Urothelium cell line (cell line): ENCODE measurements around the gene TBC1D8.

Experiments
- DNase-seq: peaks from one replicate; pipeline ENCODE4 v3.0.0; 2011; ENCODE audit warnings: low spot score, mixed read lengths
- FAIRE-seq: peaks from 2 replicates; lab custom pipeline; 2011; peaks lifted over from hg19 to GRCh38; lab: Jason Lieb, UNC

The TBC1D8 gene

DNA sequence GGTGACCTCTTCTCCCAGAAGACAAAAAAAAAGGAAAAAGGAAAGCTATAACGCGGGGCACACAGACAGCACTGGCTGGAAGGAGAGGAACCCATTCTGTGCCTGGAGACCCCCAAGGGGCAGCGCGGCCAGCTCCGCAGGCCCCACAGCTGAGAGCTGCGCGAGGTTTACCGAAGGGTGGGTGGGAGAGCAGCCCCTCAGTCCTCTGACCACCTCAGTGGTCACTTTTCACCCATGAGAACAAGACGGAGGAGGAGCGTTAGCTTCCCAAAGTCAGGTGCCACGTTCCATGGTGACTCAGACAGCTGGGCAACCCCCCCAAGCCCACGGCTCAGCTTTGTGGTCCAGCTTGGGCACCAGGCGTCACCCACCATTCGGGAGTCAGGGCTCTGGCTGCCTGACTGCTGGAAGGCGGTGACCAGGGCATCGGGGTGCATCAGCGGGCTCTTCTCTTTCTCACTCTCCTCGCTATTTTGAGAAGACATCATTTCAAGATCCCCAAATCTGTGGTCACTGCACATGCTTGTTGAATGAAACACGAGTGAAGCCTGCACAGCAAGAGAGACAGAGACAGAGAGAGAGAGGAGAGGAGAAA, 113.9 kb downstream of the TBC1D8 start:
- FAIRE-seq = no peak
- no peak for DNase-seq

DNA sequence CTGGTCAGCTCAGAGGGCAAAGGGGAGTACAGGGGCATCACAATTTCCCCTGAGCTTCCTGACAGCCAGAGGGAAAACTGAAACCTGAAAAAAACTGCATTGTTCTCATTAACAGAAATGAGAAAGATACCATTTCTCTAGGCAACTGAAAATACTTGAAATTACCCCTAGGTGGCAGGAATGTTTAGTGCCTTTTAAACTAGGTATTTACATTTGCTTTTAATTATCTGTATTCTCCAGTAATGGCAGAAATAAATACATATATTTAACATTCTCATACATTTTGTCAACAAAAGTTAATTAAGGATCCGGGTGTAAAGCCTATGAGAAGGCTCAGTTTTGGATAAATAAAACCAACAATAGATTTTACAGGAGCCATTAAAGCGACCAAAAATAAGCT, 114.6 kb downstream of the TBC1D8 start:
- FAIRE-seq (no peak), DNase-seq (peak; percentile 37)

DNA sequence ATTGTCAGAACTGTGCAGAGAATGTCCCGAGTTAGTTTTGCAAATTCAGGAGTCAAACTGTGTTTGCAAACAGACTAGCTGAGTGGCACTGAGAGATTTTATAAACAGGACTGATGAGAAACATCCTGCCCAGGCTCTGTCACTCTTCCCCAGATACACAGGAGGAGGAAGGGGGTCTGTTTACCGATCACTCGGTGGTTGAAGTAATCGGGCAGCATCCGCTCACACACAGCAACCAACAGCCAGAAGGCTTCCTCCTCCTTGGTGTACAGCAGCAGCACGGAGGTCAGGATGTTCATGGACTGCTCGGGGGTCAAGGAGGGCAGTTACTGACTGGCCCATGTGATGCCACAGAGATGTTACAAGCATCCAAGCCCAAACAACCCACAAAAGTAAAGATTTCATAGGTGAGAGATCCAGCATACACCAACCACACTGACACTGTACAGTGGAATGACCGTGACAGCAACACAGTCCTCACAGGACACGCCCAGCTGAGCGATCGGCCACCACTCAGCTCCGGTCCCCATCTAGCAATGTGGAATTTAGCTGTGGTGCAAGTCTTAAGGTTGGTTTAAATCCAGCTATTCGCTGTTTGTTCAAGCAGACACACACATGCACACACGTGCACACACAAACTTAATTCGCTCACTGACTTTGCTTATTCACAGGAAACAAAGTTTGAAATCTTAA, 119.0 kb downstream of the TBC1D8 start:
- DNase-seq (no peak), FAIRE-seq (peak; percentile 90)

DNA sequence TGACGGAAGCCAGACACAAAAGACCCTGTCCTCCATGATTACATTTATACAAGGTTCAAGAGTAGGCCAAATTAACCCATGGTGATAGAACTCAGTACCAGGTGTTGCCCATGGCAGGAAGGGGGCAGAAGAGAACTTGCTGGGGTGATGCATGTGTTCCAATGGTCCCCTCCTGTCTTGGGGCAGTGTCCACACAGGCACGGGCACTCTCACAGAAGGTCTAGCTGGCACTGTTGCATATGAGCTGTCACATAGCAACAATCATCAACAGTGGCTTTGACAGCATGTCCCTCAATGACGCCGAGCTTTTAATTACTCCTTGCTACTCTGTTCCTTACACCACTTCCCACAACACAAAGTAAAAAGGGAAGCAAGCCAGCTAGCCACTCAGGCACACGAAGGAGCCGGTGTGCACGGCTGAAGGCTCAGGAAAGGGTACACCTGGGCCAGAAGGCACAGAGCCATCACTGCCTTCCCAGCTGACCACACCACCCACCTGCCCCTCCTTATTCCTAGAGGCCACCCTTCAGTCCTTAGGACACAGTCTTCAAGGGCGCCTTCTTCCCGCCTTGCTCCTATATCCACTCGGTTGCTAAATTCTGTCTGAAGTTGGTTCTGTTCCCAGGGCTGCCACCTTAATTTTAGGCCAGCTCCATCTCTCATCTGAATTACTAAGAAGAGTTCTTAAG, 120.2 kb downstream of the TBC1D8 start:
- FAIRE-seq (peak; percentile 89), DNase-seq (no peak)

DNA sequence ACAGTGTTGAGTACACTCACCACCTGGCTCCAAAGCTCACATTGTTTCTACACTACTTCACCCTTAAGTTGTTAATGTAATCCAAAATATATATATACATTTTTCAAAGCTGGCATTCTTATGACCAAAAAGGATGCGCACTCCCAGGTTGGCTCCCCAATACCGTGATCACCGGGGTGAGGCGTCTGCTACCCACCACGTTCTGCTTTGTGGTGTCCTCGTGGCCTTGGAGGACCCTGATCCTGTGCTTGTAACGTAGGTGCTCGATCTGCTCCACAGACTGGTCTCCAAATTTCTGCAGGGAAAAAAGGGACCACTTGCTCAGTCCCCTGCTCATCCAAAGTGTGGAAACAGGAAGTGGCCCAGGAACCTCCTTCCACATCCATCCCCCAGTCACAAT, 123.3 kb downstream of the TBC1D8 start:
- FAIRE-seq = no peak
- DNase-seq = no peak

DNA sequence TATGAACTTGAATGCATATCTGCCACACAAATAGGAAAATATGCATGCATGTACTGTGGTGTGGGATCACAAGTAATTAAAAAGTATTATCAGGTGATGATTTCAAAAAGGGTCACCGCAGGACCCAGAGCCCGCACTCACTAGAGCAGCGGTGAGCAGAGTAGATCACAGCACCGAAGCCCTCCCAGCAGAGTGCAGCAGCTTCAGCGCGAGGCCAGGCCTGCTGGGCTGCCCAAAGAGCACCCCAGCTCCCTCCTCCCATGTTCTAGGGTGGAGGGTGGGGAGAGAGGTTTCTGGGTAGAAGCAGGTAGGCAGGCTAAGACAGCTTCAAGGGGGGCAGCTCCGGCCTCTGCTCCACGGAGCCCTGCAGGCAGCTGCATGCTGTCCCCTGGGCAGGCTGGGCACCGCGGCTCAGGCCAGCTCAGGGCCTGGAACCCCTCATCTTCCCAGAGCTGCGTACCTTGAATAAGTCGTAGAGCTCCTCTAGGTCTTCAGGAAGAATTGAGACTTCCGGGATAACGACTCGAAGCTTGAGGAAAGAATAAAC, 124.2 kb downstream of the TBC1D8 start:
- DNase-seq (no peak), FAIRE-seq (no peak)

DNA sequence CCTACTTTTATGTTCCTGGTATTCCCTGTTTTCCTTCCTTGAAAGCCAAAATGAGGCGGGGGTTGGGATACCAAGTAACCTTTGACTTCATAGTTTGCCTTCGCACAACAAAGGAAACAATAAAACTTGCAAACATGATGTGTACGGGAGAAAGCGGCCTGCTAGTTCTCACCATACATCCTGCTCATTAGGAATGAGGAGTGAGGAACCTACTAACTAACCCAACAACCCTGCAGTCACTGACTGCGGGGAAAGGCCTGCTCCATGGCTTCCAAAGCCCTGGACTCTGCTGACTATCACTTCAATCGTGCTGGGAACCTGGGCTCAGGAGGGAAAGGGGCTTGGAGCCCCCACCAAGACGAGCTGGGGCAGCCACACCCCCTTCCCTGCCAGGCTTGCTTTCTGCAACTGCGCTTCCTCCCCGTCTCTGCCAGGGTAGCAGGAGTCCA, 124.9 kb downstream of the TBC1D8 start:
- FAIRE-seq (no peak), DNase-seq (no peak)

DNA sequence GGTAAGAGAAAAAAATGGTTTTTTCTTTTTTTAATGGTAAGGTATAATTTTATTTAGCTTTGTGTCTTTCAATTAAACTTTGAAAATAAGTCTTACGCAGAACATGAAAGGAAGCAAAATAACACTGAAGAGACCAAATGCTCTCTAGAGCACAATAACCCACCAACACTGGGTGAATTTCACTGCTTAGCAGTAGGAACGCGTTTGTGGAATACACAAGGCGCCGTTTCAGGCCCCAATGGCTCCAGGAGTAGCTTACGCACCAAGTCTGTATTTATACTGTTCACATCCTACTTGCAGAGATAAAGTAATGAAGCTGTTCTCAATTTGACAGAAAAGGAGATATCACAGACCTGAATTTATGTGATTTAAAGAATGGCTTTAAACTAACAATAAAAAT, 125.6 kb downstream of the TBC1D8 start:
- no peak for DNase-seq
- FAIRE-seq = no peak

DNA sequence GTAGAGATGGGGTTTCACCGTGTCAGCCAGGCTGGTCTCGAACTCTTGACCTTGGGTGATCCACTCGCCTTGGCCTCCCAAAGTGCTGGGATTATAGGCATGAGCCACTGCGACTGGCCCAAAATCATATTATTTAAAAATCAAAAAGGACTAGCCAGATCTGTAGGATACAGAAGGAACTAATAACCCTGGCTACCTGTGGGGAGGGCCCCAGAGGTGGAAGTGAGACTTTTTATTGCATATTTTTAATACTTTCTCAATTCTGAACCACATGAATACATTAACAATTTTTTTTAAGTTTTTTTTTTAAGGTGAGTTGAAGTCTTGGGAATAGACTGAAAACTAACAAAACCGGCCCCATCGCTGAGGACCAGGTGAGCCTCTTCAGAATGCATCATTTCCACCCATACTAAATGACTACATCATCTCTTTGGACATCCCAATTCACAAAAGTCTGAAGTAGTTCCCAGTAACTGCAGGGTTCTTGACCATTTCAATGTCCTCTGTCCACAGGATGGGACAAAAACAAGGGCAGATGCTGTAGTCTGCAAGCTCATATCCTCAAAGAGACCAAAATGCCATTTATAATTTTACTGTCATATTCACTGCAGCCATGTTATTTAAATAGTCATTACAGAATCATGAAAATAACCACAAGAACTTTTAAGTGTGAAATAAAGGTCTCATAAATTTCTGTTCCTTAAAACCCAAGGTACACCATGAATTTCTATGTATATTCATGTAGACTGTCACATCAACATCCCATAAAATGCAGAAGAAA, 127.7 kb downstream of the TBC1D8 start:
- FAIRE-seq (no peak), DNase-seq (no peak)

DNA sequence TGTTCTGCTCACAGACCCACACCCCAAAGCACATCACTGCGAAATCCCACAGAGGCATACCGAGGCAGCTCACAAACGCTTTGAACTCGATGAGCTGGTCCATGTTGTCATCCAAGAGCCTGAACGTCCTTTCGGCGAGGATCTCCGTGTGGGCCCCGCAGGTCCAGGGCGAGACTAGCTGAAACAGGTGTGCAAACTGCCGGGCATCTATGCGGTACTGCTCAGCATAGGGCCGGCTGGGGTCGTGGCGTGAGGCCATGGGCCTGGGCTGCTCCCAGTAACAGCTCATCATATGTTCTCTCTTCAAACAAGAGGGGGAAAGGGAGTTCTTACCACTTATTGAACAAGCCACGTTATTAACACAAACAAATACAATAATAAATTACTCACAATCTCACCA, 129.0 kb downstream of the TBC1D8 start:
- FAIRE-seq (no peak), DNase-seq (no peak)

DNA sequence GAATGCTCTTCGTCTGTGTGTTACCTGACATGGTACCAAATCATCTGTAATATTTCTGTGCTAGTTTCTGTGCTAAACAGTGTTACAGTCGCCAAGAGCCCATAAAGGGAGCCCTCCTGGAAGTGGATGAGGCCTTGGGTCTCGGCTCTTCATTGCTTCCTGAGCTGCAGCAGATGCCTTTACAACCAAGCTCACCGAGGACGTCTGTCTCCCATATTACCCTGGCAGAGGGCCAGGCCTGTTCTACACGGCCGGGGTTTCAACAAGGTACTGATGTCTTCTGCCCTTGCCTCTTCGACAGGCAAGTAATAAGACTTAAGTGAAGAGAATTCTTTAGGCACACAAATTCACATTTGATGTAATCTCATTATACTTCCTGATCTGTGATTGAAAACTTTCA, 132.2 kb downstream of the TBC1D8 start:
- DNase-seq (no peak), FAIRE-seq (no peak)

DNA sequence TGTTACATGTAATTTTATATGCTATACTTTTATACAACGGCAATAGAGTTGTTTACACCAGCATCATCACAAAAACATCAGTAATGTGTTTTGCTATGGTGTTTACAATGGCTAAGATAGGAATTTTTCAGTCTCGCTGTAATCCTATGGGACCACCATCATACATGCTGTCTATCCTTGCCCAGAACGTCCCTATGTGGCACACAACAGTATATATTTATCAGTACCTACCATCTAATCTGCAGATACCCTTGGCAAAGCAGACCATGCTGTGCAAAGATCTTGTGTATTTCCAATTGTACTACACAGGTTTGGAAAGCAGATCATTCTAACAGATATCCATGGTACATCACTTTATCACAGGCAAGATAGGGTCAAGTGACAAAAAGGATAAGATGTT, 133.8 kb downstream of the TBC1D8 start:
- FAIRE-seq = no peak
- DNase-seq = no peak

DNA sequence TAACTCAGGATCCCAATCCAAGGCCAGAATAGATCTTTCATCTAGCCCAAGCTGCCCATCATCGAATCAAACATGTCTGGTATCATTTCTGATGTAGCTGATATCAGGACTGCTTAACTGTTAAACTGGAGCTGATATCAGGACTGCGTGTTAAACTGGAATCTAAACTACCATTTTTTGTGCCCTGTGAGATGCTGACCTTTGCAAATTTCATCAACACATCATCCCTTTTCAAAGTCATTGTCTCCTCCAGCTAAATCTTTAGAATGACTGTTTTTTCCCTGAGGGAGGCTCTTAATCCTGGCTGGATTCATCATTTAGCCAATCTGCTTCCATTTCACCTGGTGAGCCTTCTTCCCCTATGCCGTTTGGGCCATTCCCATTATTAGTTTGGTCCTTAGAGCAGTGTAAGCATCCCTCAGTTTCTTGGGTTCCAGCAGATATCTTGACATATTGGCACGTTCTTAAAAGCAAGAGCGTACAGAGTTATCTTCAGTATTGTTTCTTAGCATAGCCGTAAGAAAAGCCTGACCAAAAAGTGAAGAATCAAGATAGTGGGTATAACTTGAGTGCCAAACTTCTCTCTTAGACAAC, 136.8 kb downstream of the TBC1D8 start:
- no peak for DNase-seq
- FAIRE-seq = no peak

DNA sequence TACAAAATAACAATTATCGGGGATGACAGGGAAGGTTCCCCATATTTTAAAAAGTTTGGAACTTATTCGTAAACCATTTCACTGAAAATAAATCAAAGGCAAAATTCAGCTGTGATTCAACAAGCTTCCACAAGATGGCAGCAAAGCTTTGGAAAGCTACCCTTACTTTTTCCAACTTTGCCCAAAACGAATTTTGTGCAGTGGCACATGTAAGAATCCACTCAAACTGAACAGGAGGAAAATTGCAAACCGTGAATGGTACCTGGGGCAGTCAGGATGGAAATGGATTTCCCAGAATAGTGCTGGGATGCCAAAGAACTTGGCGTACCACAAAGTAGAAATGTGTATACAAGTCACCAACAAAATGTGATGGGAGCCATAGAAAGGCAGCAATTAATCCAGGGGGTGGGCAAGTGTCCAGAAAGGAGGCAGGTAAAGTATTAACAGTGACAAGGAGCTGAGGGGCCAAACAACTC, 138.4 kb downstream of the TBC1D8 start:
- FAIRE-seq = no peak
- DNase-seq = peak; percentile 55

DNA sequence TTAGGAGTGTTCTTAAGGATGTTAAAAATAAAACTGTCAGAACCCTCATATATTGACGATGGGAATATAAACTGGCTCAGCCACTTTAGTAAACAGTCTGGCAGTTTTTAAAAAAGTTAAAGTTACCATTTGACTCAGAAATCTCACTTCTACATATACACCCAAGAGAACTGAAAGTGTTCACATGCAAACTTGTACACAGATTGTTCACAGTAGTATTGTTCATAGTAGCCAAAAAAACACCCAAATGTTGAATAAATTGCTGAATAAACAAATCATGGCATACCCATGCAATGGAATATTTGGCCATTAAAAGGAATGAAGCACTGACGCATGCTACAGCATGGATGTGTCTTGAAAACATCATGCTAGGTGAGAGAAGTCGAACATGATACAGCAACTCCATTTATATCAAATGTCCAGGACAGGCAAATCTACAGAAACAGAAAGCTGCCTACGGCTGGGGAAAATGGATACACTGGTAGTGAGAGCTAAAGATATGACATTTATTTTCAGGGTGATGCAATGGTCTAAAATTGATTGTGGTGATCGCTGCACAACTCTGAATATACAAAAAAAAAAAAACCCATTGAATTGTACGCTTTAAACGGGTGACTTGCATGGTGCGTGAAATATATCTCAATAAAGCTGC, 139.0 kb downstream of the TBC1D8 start:
- FAIRE-seq = peak; percentile 20

DNA sequence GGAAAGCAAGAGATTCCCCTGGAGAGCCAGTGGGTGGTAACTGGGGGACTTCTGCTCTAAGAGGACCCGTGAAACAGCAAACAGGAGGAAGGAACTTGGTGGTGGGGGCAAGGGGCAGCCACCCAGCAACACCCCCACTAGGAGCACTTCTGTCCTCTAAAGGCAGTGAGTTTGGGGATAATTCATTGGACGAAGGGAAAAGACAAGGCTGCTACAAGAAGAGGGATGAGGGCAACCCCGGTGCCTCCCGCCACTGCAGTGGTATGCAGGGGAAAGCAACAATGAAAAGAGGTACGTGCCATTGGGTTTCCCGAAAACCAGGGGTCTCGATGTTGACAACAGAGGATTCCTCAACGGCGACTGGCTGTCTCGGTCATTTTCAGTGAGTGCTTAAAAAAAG, 140.0 kb downstream of the TBC1D8 start:
- FAIRE-seq = no peak
- no peak for DNase-seq

More for the DNA sequence above, 139.0 kb downstream of the TBC1D8 start:
- no peak for DNase-seq

DNA sequence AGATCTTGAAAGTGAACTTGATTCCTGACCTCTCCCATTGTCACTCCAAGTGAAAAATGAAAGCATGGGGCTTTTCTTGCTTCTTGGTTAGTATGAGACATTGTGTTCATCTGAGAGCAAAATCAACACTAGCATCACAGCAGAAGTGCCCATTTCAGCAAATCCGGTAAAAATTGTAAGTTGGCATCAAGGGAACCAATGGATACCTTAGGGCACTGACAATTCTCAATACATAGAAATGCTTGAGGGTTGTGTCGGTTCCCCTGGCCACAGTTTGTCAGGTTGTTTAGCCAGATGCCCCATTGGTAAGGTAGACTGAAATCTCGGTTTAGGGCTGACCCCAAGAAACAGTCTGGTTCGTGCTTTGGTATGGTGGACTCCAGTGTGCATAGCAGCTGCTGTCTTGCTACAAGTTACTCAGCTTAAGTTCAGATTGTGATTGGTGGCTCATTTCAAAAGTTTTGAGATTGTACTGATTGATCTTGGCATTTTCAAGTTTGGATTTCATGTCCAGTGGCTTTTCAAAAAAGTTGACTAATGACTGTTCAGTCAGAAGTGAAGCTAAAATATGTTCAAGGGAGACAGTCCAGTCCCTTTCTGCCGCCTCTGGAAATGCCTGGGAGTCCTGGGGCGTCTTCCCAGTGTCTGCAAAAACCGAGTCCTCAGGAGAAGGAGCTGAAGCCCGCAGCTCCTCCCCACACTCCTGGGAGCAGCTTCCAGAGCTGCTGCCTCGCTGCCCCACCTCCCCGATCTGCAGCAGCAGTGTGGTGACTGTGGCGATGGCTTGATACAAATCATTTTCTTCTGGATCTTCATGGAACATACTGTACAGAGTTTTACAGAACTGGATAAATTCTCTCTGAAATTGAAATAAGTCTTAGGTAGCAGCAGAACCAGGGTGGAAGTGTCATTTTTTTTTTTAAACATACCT, 143.5 kb downstream of the TBC1D8 start:
- DNase-seq (no peak), FAIRE-seq (no peak)

DNA sequence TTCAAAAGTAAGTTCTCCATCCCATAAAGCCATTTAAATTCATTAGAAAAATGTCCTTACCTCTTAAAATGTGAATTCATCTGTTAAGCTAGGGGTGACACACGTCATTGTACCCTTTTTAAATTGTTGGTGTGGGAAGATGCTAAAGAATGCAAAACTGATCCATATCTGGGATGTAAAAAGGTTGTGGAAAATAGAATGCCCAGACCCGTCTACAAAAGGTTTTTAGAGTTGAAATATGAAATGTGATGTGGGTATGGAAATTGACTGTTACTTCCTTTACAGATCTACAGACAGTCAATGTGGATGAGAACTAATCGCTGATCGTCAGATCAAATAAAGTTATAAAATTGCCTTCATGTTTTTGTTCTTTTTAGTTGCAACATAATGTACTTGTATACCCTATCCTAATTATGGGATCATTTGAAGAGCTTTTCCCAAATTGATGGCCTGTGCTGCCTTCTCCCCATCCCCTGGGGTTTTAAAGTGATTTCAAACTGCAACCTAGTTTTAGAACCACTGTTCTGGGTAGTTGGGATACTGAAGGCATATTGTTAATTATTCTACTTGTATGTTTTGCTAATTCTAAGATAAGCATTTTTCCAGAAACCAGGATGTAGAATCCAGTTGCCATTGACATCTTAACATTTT, 145.0 kb downstream of the TBC1D8 start:
- no peak for FAIRE-seq
- no peak for DNase-seq
